Osteocyte (in vitro differentiated cells): ENCODE measurements around the gene OLIG1. TPM values are rescaled to one million over a fixed set of nuclear protein-coding genes. Genes with fewer than 3 reads are reported as not detected.
A peak's percentile ranks its signal among the peaks of the same experiment; 100 is the strongest.

Source experiments
- DNase-seq: peaks from one replicate; pipeline ENCODE4 v3.0.0; 2021; ENCODE audit warnings: mixed read lengths; ENCODE audit not compliant: unreplicated experiment; ENCODE audit errors: extremely low spot score
- H3K27ac Mint-ChIP-seq: one replicate; pipeline ENCODE4 v1.8.0; 2021; ENCODE audit warnings: mild to moderate bottlenecking, mixed read lengths; ENCODE audit not compliant: unreplicated experiment
- H3K27me3 Mint-ChIP-seq: one replicate; pipeline ENCODE4 v1.8.0; 2021; ENCODE audit warnings: mixed read lengths; ENCODE audit not compliant: unreplicated experiment
- H3K36me3 Mint-ChIP-seq: one replicate; pipeline ENCODE4 v1.8.0; 2021; ENCODE audit warnings: mixed read lengths; ENCODE audit not compliant: unreplicated experiment
- H3K4me1 Mint-ChIP-seq: one replicate; pipeline ENCODE4 v1.8.0; 2021; ENCODE audit warnings: mixed read lengths; ENCODE audit not compliant: unreplicated experiment
- H3K4me3 Mint-ChIP-seq: one replicate; pipeline ENCODE4 v1.8.0; 2021; ENCODE audit warnings: mild to moderate bottlenecking, moderate library complexity, mixed read lengths; ENCODE audit not compliant: unreplicated experiment
- H3K9me3 Mint-ChIP-seq: one replicate; pipeline ENCODE4 v1.8.0; 2021; ENCODE audit warnings: mixed read lengths; ENCODE audit not compliant: unreplicated experiment
- CTCF ChIP-seq: fragments of 200-600 bp; sonication (generic); IDR thresholded peaks from 2 replicates; pipeline ENCODE4 v1.5.0; 2021; ENCODE audit warnings: antibody characterized with exemption, mild to moderate bottlenecking, moderate library complexity
- total RNA-seq: library from RNA; stranded (reverse); gene quantifications from 2 replicates; pipeline ENCODE4 v1.2.1, GENCODE V29; 2021

Gene OLIG1
- total RNA-seq, 1 donor from 2014 or later = not detected

DNA sequence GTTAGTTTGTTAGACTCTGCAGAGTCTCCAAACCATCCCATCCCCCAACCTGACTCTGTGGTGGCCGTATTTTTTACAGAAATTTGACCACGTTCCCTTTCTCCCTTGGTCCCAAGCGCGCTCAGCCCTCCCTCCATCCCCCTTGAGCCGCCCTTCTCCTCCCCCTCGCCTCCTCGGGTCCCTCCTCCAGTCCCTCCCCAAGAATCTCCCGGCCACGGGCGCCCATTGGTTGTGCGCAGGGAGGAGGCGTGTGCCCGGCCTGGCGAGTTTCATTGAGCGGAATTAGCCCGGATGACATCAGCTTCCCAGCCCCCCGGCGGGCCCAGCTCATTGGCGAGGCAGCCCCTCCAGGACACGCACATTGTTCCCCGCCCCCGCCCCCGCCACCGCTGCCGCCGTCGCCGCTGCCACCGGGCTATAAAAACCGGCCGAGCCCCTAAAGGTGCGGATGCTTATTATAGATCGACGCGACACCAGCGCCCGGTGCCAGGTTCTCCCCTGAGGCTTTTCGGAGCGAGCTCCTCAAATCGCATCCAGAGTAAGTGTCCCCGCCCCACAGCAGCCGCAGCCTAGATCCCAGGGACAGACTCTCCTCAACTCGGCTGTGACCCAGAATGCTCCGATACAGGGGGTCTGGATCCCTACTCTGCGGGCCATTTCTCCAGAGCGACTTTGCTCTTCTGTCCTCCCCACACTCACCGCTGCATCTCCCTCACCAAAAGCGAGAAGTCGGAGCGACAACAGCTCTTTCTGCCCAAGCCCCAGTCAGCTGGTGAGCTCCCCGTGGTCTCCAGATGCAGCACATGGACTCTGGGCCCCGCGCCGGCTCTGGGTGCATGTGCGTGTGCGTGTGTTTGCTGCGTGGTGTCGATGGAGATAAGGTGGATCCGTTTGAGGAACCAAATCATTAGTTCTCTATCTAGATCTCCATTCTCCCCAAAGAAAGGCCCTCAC, 44.2 kb upstream of the OLIG1 start, which contains the start of gene OLIG2:
TSS of gene OLIG2 (plus strand) at position 447 of the 954 bp plus-strand sequence. CDS start 928 bp downstream, outside the sequence.
- H3K4me1 Mint-ChIP-seq = peaks cover 13% of the 10 kb centered on the region
- H3K4me3 Mint-ChIP-seq = peak within 1 kb of the TSS; percentile 78
- H3K36me3 Mint-ChIP-seq = peaks cover 2% of the 10 kb centered on the region
- peaks cover 72% of the 10 kb centered on the region for H3K27me3 Mint-ChIP-seq
- peak; percentile 89 for DNase-seq
- H3K9me3 Mint-ChIP-seq = no peaks in the 10 kb centered on the region
- H3K27ac Mint-ChIP-seq = peak within 1 kb of the TSS; percentile 42
- no peak for TF ChIP-seq CTCF

- TF ChIP-seq CTCF = no peak
- peaks cover 13% of the 10 kb centered on the region for H3K4me1 Mint-ChIP-seq
- peaks cover 2% of the 10 kb centered on the region for H3K36me3 Mint-ChIP-seq
- peaks cover 73% of the 10 kb centered on the region for H3K27me3 Mint-ChIP-seq
- H3K9me3 Mint-ChIP-seq = no peaks in the 10 kb centered on the region
- DNase-seq = no peak
- H3K4me3 Mint-ChIP-seq = peak overlapping the region; percentile 78
- no peak overlapping the region for H3K27ac Mint-ChIP-seq
These were observed 43.5 kb upstream of the OLIG1 start for GRCh38 chr21:33026443-33026858.

DNA sequence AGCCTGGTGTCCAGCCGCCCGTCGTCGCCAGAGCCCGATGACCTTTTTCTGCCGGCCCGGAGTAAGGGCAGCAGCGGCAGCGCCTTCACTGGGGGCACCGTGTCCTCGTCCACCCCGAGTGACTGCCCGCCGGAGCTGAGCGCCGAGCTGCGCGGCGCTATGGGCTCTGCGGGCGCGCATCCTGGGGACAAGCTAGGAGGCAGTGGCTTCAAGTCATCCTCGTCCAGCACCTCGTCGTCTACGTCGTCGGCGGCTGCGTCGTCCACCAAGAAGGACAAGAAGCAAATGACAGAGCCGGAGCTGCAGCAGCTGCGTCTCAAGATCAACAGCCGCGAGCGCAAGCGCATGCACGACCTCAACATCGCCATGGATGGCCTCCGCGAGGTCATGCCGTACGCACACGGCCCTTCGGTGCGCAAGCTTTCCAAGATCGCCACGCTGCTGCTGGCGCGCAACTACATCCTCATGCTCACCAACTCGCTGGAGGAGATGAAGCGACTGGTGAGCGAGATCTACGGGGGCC, 43.0 kb upstream of the OLIG1 start:
- peaks cover 2% of the 10 kb centered on the region for H3K36me3 Mint-ChIP-seq
- H3K4me3 Mint-ChIP-seq = no peak overlapping the region
- peaks cover 13% of the 10 kb centered on the region for H3K4me1 Mint-ChIP-seq
- no peak overlapping the region for H3K27ac Mint-ChIP-seq
- no peaks in the 10 kb centered on the region for H3K9me3 Mint-ChIP-seq
- DNase-seq = no peak
- TF ChIP-seq CTCF = no peak
- H3K27me3 Mint-ChIP-seq = peaks cover 68% of the 10 kb centered on the region

GRCh38 chr21:33027401-33028286, 42.3 kb upstream of the OLIG1 start:
- TF ChIP-seq CTCF = no peak
- Mint-ChIP-seq H3K4me3 (no peak overlapping the region), H3K27ac (no peak overlapping the region), H3K9me3 (no peaks in the 10 kb centered on the region), H3K36me3 (peaks cover 2% of the 10 kb centered on the region), H3K27me3 (peaks cover 68% of the 10 kb centered on the region), H3K4me1 (peaks cover 13% of the 10 kb centered on the region)
- DNase-seq = no peak
